Right kidney (tissue), 1 donor: ENCODE results near the gene ARL6IP4.
"Not testable (repeated sequence)": the region's sequence is repeated elsewhere in the genome, so short reads cannot be mapped to it uniquely, and the experiment has no call there.

Experiments
- DNase-seq: peaks from one replicate; pipeline ENCODE4 v3.0.0-alpha.2; 2016

ARL6IP4 gene

GRCh38 chr12:123005081-123005626, 24.7 kb downstream of the ARL6IP4 start:
- DNase-seq = no peak

- DNase-seq = no peak
Measured at GRCh38 chr12:123006977-123007376, 26.5 kb downstream of the ARL6IP4 start.

- DNase-seq = no peak
Measured at GRCh38 chr12:123010110-123010509, 29.6 kb downstream of the ARL6IP4 start.

- DNase-seq = no peak
Measured at GRCh38 chr12:123010681-123011080, 30.2 kb downstream of the ARL6IP4 start.

GRCh38 chr12:123011701-123012100, 31.2 kb downstream of the ARL6IP4 start:
- no peak for DNase-seq

GRCh38 chr12:123013185-123014095, 33.0 kb downstream of the ARL6IP4 start:
- DNase-seq = no peak

GRCh38 chr12:123014473-123014872, 34.0 kb downstream of the ARL6IP4 start:
- not testable (repeated sequence) for DNase-seq

GRCh38 chr12:123017753-123018152, 37.3 kb downstream of the ARL6IP4 start:
- DNase-seq = no peak

- DNase-seq = no peak
Measured at GRCh38 chr12:123019841-123020138, 39.3 kb downstream of the ARL6IP4 start.

- DNase-seq = no peak
Measured at GRCh38 chr12:123021688-123022604, 41.5 kb downstream of the ARL6IP4 start.

- DNase-seq = no peak
Measured at GRCh38 chr12:123022846-123023245, 42.4 kb downstream of the ARL6IP4 start.

GRCh38 chr12:123024819-123025391, 44.4 kb downstream of the ARL6IP4 start:
- DNase-seq = no peak

- no peak for DNase-seq
Measured at GRCh38 chr12:123026094-123026853, 45.8 kb downstream of the ARL6IP4 start.

GRCh38 chr12:123027726-123028445, 47.4 kb downstream of the ARL6IP4 start:
- no peak for DNase-seq

- no peak for DNase-seq
Measured at GRCh38 chr12:123028475-123028874, 48.0 kb downstream of the ARL6IP4 start.

- DNase-seq = no peak
Measured at GRCh38 chr12:123029550-123029949, 49.1 kb downstream of the ARL6IP4 start.

GRCh38 chr12:123030686-123031085, 50.2 kb downstream of the ARL6IP4 start:
- DNase-seq = no peak

GRCh38 chr12:123031171-123031845, 50.8 kb downstream of the ARL6IP4 start:
- no peak for DNase-seq
